ENCODE results near the gene PC. TPM values are rescaled to one million over a fixed set of nuclear protein-coding genes. Genes with fewer than 3 reads are reported as not detected.
A peak's percentile ranks its signal among the peaks of the same experiment; 100 is the strongest.

The PC gene
- total and polyA plus RNA-seq, 8 donors, result 7.9 to 27.4 (median 11.4) TPM

DNA sequence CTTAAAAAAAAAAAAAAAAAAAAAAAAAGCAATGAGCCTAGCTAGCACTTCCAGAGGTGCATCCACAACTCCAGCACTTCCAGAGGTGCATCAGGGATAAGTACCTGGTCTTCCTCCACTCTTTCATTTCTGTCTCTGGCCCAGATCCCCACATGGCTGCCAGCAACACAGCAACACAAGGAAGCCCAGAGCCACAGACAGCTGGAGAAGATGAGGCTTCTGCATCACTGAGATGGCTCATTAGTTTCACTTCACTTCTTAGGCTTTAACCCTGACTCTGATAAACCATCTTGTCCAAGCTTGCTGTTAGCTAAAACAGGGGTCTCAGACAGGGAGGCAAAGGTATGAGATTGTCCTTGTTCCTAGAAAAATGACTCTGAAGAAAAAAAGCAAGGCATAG, 35.6 kb downstream of the PC start:
- no peak overlapping the region for H3K4me3 ChIP-seq
- H3K9me3 ChIP-seq, result peaks cover 0 to 2% of the 10 kb centered on the region in 2 donors
- DNase-seq (no peak), ATAC-seq (no peak)
- no peaks in the 10 kb centered on the region for H3K4me1 ChIP-seq
- no peaks in the 10 kb centered on the region for H3K36me3 ChIP-seq
- intact Hi-C loops (cut with DNase I), result no loop called here
- H3K27me3 ChIP-seq, result no peaks in the 10 kb centered on the region
- H3K27ac ChIP-seq, result no peak overlapping the region
- TF ChIP-seq, protein P1, sequence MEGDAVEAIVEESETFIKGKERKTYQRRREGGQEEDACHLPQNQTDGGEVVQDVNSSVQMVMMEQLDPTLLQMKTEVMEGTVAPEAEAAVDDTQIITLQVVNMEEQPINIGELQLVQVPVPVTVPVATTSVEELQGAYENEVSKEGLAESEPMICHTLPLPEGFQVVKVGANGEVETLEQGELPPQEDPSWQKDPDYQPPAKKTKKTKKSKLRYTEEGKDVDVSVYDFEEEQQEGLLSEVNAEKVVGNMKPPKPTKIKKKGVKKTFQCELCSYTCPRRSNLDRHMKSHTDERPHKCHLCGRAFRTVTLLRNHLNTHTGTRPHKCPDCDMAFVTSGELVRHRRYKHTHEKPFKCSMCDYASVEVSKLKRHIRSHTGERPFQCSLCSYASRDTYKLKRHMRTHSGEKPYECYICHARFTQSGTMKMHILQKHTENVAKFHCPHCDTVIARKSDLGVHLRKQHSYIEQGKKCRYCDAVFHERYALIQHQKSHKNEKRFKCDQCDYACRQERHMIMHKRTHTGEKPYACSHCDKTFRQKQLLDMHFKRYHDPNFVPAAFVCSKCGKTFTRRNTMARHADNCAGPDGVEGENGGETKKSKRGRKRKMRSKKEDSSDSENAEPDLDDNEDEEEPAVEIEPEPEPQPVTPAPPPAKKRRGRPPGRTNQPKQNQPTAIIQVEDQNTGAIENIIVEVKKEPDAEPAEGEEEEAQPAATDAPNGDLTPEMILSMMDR (IDR thresholded peaks at IDR 0.05), result no peak

GRCh38 chr11:66920978-66921784, 37.0 kb downstream of the PC start:
- DNase-seq (no peak), ATAC-seq (peak; percentile 16)
- Histone ChIP-seq H3K4me1 (no peaks in the 10 kb centered on the region), H3K27me3 (no peaks in the 10 kb centered on the region), H3K9me3 (peaks cover 0 to 2% of the 10 kb centered on the region in 2 donors), H3K27ac (peak overlapping the region in 1 of 2 donors; percentile 14), H3K4me3 (no peak overlapping the region), H3K36me3 (no peaks in the 10 kb centered on the region)
- TF ChIP-seq, protein P1 (IDR thresholded peaks at IDR 0.05), result no peak
- intact Hi-C loops (cut with DNase I), result no loop called here

DNA sequence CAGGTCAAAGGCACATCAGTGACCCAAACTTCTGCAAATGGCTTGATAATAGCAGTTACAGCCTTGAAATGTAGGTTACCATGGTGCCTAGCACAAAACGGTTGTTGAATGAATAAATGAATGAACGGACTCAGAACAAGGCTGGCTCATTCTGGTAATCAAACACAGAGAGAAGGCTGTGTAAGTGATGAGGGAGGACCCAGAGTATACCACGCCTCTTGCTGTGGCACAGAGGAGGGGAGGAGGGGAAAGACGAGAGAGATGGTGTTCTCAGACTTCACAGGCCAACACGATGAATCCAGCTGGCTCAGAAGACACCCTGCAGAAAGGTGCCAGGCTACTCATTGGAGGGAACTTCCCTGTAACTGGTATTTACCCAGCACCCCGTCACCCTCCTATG, 38.3 kb downstream of the PC start:
- Histone ChIP-seq H3K4me3 (no peak overlapping the region), H3K27ac (no peak overlapping the region), H3K4me1 (no peaks in the 10 kb centered on the region), H3K36me3 (no peaks in the 10 kb centered on the region), H3K27me3 (no peaks in the 10 kb centered on the region), H3K9me3 (no peaks in the 10 kb centered on the region)
- intact Hi-C loops (cut with DNase I), result no loop called here
- ATAC-seq (no peak), DNase-seq (no peak)
- TF ChIP-seq, protein P1 (IDR thresholded peaks at IDR 0.05), result no peak

DNA sequence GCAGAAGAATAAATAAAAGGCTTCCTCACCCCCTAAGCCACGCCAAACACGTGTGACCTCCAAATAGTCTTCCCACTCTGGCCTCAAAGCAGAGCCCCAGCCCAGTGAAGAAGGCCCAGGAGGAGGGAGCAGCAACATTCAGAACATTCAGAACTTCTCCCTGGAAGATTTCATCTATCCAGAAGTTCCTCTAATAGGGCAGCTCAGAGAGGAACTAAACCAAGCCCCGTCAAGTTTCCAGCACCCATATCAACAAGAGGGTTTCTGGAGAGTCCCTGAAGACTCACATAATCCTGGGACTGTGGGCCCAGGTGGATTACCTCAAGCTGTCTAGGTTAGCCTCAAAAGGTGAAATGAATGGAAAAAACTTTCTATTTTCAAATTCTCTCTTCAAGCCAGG, 39.4 kb downstream of the PC start:
- no peak overlapping the region for H3K4me3 ChIP-seq
- H3K4me1 ChIP-seq, result no peaks in the 10 kb centered on the region
- H3K27ac ChIP-seq, result no peak overlapping the region
- ATAC-seq (no peak), DNase-seq (no peak)
- H3K36me3 ChIP-seq, result no peaks in the 10 kb centered on the region
- TF ChIP-seq, protein P1 (IDR thresholded peaks at IDR 0.05), result no peak
- intact Hi-C loops (cut with DNase I), result no loop called here
- no peaks in the 10 kb centered on the region for H3K27me3 ChIP-seq
- H3K9me3 ChIP-seq, result no peaks in the 10 kb centered on the region

DNA sequence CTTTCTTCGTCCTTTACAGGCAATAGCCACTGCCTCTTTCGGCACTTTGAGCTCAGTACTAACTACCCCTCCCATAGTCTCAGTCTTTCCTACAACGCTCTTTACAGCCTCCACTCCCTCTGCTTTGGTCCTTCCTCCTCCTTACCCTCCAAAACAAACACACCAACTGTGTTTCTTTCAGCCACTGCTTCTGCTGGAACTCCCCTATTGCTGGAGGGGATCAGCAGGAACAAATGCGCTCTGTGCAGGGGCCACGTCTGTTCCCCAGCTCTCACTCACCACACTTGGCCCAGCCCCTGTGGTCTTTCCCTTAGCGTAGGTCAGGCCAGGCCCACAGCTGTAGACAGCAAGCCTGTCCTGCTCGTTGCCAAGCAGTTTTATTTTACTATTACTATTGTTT, 42.3 kb downstream of the PC start:
- no peaks in the 10 kb centered on the region for H3K9me3 ChIP-seq
- DNase-seq (no peak), ATAC-seq (no peak)
- TF ChIP-seq, protein P1 (IDR thresholded peaks at IDR 0.05), result no peak
- intact Hi-C loops (cut with DNase I), result no loop called here
- no peaks in the 10 kb centered on the region for H3K36me3 ChIP-seq
- no peak overlapping the region for H3K4me3 ChIP-seq
- H3K27ac ChIP-seq, result no peak overlapping the region
- H3K27me3 ChIP-seq, result no peaks in the 10 kb centered on the region
- no peaks in the 10 kb centered on the region for H3K4me1 ChIP-seq
